Transverse colon (tissue), 4 donors: ENCODE data around the gene ADD3. TPM values are rescaled to one million over a fixed set of nuclear protein-coding genes. Genes with fewer than 3 reads are reported as not detected.

ENCODE experiments used
- DNase-seq: peaks from one replicate; pipeline ENCODE4 v3.0.0-alpha.2; 2019
- H3K27ac ChIP-seq, 4 donors: fragments of 200-600 bp; sonication (generic); 2 replicates each; pipeline ENCODE4 v1.5.1; 2016 to 2018; ENCODE audit warnings: inconsistent platforms in 4 of 4
- H3K27me3 ChIP-seq: fragments of 200-600 bp; sonication (generic); 2 replicates; pipeline ENCODE4 v1.5.1; 2017; ENCODE audit warnings: inconsistent platforms
- H3K36me3 ChIP-seq, 4 donors: fragments of 200-600 bp; sonication (generic); 2 replicates each; pipeline ENCODE4 v1.5.1; 2017 to 2019; ENCODE audit warnings: inconsistent platforms in 4 of 4
- H3K4me1 ChIP-seq, 4 donors: fragments of 200-600 bp; sonication (generic); 2 replicates each; pipeline ENCODE4 v1.5.1; 2017 to 2020; ENCODE audit warnings: inconsistent platforms in 4 of 4
- H3K4me3 ChIP-seq, 4 donors: fragments of 200-600 bp; sonication (generic); 1 replicate in 1 of 4; 2 replicates in 3 of 4; pipeline versions ENCODE4 v1.5.1 to v1.6.1; 2017 to 2019; ENCODE audit warnings: inconsistent platforms in 4 of 4
- H3K9me3 ChIP-seq, 2 donors: fragments of 200-600 bp; sonication (generic); 2 replicates each; pipeline ENCODE4 v1.5.1; 2017 to 2019; ENCODE audit warnings: inconsistent platforms in 2 of 2
- EP300 ChIP-seq: sonication (generic); formaldehyde crosslinking; IDR thresholded peaks from one replicate; pipeline ENCODE4 v1.6.1; 2017; ENCODE audit warnings: antibody characterized with exemption, low read depth
- POLR2A ChIP-seq: fragments of 450-650 bp; IDR thresholded peaks from one replicate; pipeline ENCODE4 v1.6.1; 2016; ENCODE audit warnings: antibody characterized with exemption, mild to moderate bottlenecking, moderate library complexity
- POLR2AphosphoS5 ChIP-seq, 3 donors: sonication (generic); formaldehyde crosslinking; IDR thresholded peaks; one replicate each; pipeline ENCODE4 v1.6.1; 2016; ENCODE audit warnings: antibody characterized with exemption in 3 of 3
- WGBS, 2 donors: methylation state at CpG; one replicate each; pipeline ENCODE4 v1.1.5; 2018; ENCODE audit warnings: low coverage in 1 of 2; 5-methylcytosine and 5-hydroxymethylcytosine counted together
- in situ Hi-C, 4 donors: fragments of 200-750 bp; cut with MboI; loops; one replicate each; pipeline versions ENCODE4 v1.15.0 to v1.15.1; 2017; ENCODE audit warnings: low sequenced_read_pairs in 3 of 4, low pct_ligation_motif_present in 1 of 4, low pct_unique_long_range_greater_than_20kb in 1 of 4
- intact Hi-C: fragments of 100-400 bp; cut with DNase I; formaldehyde crosslinking; loops from one replicate; pipeline ENCODE4 v1.15.1; 2023; ENCODE audit warnings: low total_unique reads
- total RNA-seq, 4 donors: library from RNA; depleted of rRNA; stranded (reverse); fragments of >200 nt; gene quantifications; one replicate each; pipeline ENCODE4 v1.1.0, GENCODE V29; 2016
- TF ChIP-seq, protein P1 (sequence below), 5 experiments: fragments of 200-600 bp in 3 of 5; fragments of 450-650 bp in 2 of 5; sonication (generic) in 3 of 5; IDR thresholded peaks; 1 replicate in 2 of 5; 2 replicates in 3 of 5; pipeline ENCODE4 v1.5.1; 2016 to 2017; ENCODE audit warnings: antibody characterized with exemption in 5 of 5, inconsistent platforms in 3 of 5, mild to moderate bottlenecking in 2 of 5, moderate library complexity in 1 of 5

Gene ADD3
- total RNA-seq, 4 donors from 2014 or later: 175 to 342 (median 258) TPM

DNA sequence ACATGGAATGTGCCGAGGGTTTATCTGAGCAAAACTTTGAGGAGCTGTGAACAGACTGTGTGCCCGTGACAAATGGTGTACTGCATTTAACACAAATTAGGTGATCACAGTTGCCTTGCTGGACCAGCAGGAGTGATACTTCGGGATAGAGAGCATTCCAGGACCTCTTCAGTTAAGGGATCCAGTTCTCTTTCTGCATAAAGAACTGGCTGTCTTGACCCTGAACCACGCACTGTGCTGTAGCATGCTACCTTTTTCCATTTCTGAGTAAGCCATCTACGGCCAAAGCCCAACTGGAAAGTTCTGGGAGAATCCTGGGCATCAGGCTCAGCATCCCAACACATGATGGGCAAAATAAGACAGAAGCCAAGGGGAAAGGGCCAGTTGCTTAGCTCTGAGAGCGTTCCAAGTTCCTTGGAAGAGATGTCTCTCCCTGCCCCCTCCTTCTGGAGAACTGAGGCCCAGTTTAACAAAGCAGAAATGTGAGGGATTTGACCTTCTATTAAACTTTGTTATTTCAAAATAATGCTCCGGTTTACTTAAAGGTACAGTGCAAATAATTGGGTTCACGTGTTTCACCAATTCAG lies 37.9 kb upstream of the ADD3 start:
- TF ChIP-seq, protein P1, sequence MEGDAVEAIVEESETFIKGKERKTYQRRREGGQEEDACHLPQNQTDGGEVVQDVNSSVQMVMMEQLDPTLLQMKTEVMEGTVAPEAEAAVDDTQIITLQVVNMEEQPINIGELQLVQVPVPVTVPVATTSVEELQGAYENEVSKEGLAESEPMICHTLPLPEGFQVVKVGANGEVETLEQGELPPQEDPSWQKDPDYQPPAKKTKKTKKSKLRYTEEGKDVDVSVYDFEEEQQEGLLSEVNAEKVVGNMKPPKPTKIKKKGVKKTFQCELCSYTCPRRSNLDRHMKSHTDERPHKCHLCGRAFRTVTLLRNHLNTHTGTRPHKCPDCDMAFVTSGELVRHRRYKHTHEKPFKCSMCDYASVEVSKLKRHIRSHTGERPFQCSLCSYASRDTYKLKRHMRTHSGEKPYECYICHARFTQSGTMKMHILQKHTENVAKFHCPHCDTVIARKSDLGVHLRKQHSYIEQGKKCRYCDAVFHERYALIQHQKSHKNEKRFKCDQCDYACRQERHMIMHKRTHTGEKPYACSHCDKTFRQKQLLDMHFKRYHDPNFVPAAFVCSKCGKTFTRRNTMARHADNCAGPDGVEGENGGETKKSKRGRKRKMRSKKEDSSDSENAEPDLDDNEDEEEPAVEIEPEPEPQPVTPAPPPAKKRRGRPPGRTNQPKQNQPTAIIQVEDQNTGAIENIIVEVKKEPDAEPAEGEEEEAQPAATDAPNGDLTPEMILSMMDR (IDR thresholded peaks at IDR 0.05): no peak
- intact Hi-C loops (no loop called here), in situ Hi-C loops (no loop called here)
- no peaks in the 10 kb centered on the region for H3K9me3 ChIP-seq
- no peaks in the 10 kb centered on the region for H3K36me3 ChIP-seq
- H3K4me3 ChIP-seq: no peak overlapping the region
- no peaks in the 10 kb centered on the region for H3K27me3 ChIP-seq
- no peak for DNase-seq
- WGBS, 2 donors: 77 to 100% methylated on average over 2 to 8 of the region's 8 CpGs
- peaks cover 8 to 48% (median 34%) of the 10 kb centered on the region in 4 donors for H3K4me1 ChIP-seq
- H3K27ac ChIP-seq: peak overlapping the region in 2 of 4 donors; percentile 64 to 66

DNA sequence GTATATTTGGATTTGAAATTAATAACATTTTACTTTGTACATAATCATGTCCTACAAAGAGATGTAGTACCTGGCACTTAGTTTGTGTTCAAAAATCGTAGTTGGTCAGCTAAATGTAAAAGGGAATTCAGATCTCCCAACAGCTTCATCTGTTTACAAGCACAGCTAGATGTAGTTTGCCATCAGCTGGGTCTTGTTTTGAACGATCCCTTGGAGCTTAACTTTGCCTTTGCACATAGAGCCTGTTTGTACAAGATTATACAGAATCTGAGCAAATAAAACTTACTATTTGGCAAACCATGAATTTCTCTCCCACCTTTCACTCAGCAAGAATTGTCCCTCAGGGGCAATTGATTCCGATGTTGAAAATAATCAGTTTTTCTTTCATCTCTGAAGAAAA lies 36.1 kb upstream of the ADD3 start:
- Histone ChIP-seq H3K27ac (no peak overlapping the region), H3K4me1 (peaks cover 8 to 50% (median 34%) of the 10 kb centered on the region in 4 donors), H3K36me3 (no peaks in the 10 kb centered on the region), H3K4me3 (no peak overlapping the region), H3K27me3 (no peaks in the 10 kb centered on the region), H3K9me3 (no peaks in the 10 kb centered on the region)
- in situ Hi-C loops: no loop called here
- no peak for DNase-seq
- intact Hi-C loops: no loop called here
- 75 to 89% methylated on average over 2 to 3 of the region's 3 CpGs for WGBS, 2 donors
- TF ChIP-seq POLR2AphosphoS5 (IDR thresholded peaks at IDR 0.05) (no peak), POLR2A (no peak), EP300 (no peak)
- TF ChIP-seq, protein P1 (IDR thresholded peaks at IDR 0.05): no peak

DNA sequence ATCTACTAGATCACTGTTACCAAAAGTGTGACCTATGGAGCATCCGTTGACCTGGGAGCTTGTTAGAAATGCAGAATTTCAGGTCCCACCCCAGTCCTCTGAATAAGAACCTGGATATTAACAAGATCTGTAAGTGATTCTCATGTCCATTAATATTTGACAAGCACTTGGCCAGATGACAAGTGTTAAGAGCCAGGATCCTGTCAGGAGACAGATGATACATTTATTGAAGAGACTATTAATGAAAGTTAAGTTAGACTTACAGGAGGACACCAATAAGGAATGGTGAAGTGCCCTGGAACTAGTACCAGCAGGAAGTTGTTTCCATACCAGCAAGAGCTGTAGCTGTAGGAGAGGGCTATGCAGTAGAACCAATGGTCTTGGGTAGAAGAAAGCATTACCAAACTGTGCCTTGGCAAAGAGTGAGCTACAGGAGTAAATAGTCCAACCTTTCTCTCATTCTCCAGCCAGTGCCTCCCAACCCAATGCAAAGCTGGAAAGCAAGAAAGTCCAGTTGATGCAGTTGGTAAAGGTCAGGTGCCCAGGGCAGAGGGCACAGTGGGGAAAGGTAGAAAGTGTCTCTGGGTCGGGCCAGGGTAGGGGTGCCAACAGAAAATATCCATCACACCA lies 35.3 kb upstream of the ADD3 start:
- Histone ChIP-seq H3K27ac (no peak overlapping the region), H3K36me3 (no peaks in the 10 kb centered on the region), H3K4me1 (peaks cover 5 to 49% (median 29%) of the 10 kb centered on the region in 4 donors), H3K9me3 (no peaks in the 10 kb centered on the region), H3K27me3 (no peaks in the 10 kb centered on the region), H3K4me3 (no peak overlapping the region)
- WGBS, 2 donors: 89 to 100% methylated on average over 1 to 2 of the region's 2 CpGs
- no peak for DNase-seq
- TF ChIP-seq, protein P1 (IDR thresholded peaks at IDR 0.05): no peak
- no peak for TF ChIP-seq POLR2A
- no peak for TF ChIP-seq EP300
- TF ChIP-seq POLR2AphosphoS5 (IDR thresholded peaks at IDR 0.05): no peak
- intact Hi-C loops: no loop called here
- in situ Hi-C loops: no loop called here

DNA sequence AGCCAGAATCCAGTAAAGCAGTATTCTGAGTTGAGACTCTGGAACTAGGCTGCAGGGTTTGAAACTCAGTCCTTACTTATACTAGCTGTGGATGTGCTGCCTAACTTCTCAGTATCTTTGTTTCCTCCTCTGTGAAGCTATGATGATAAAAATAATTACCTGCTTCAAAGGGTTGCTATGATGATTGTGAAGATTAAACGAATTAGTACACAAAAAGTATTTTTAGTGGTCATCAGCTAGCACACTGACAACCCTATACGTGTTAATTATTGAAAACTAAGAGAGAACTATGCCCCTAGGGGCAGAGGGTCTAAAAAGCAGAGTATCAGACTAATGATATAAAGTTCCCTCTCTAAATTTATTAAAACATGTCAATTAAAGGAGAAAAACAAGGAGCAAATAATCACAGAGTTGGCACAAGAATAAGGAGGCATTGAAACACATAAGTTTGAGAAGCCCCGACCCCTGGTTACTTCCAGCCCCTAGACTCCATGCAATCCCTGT lies 34.4 kb upstream of the ADD3 start:
- 63 to 74% methylated on average over 3 of the region's 3 CpGs for WGBS, 2 donors
- DNase-seq: no peak
- Histone ChIP-seq H3K27me3 (no peaks in the 10 kb centered on the region), H3K27ac (no peak overlapping the region), H3K4me1 (peaks cover 4 to 48% (median 30%) of the 10 kb centered on the region in 4 donors), H3K36me3 (no peaks in the 10 kb centered on the region), H3K4me3 (no peak overlapping the region), H3K9me3 (no peaks in the 10 kb centered on the region)
- TF ChIP-seq EP300 (no peak), POLR2A (no peak), POLR2AphosphoS5 (IDR thresholded peaks at IDR 0.05) (no peak)
- TF ChIP-seq, protein P1 (IDR thresholded peaks at IDR 0.05): no peak
- intact Hi-C loops (no loop called here), in situ Hi-C loops (no loop called here)
